GM12878 (cell line): ENCODE results near the gene LRRK1. TPM values are rescaled to one million over a fixed set of nuclear protein-coding genes. Genes with fewer than 3 reads are reported as not detected.

Experiments
- ATAC-seq: fragments of 200-7000 bp; cut with Tn5 transposase; 3 replicates; pipeline ENCODE4 v1.9.1; 2020; ENCODE audit warnings: mild to moderate bottlenecking, moderate library complexity
- BruUV-seq: library from RNA; stranded (reverse); fragments of 400-500 nt; replicated peaks from 2 replicates; lab custom pipeline; 2021; lab: Mats Ljungman, UMichigan
- CTCF ChIA-PET: fragments of 300-600 bp; sonication (Branson Sonifier 250); formaldehyde crosslinking; extraction: SDS; loops from one replicate; lab custom pipeline; 2021; ENCODE audit warnings: inconsistent platforms; lab: Yijun Ruan, JAX
- POLR2A ChIA-PET: fragments of 350-600 bp; formaldehyde crosslinking; extraction: SDS; loops from one replicate; lab custom pipeline; 2021; ENCODE audit warnings: inconsistent platforms; lab: Charles Lee
- RAD21 ChIA-PET: fragments of 300-600 bp; sonication (Branson Sonifier 250); formaldehyde crosslinking; loops from one replicate; lab custom pipeline; 2023; ENCODE audit warnings: antibody characterized with exemption; ENCODE audit not compliant: unreplicated experiment; lab: Charles Lee
- SMC1A ChIA-PET: fragments of 300-600 bp; sonication (Branson Sonifier 250); formaldehyde crosslinking; loops from one replicate; lab custom pipeline; 2023; ENCODE audit not compliant: unreplicated experiment, uncharacterized antibody; lab: Charles Lee
- DNase-seq: peaks from one replicate; pipeline ENCODE4 v3.0.0-alpha.2; 2011; ENCODE audit warnings: low read depth, low spot score
- FAIRE-seq: peaks from 3 replicates; lab custom pipeline; 2011; peaks lifted over from hg19 to GRCh38; lab: Jason Lieb, UNC
- H2AFZ ChIP-seq: 2 replicates; pipeline ENCODE4 v1.6.0; 2011; ENCODE audit warnings: low read depth, low read length, control low read depth; ENCODE audit not compliant: control insufficient read depth
- H3K27ac ChIP-seq: 2 replicates; pipeline ENCODE4 v1.5.1; 2011; ENCODE audit warnings: control low read depth; ENCODE audit not compliant: control insufficient read depth, insufficient read depth
- H3K27me3 ChIP-seq, 2 experiments: replicated peaks in 1 of 2; 2 replicates each; pipeline versions ENCODE4 v1.6.0 to v1.6.1; 2011; ENCODE audit warnings: low read length in 1 of 2; ENCODE audit not compliant: control insufficient read depth in 2 of 2, insufficient read depth in 2 of 2
- H3K36me3 ChIP-seq, 2 experiments: 2 replicates each; pipeline ENCODE4 v1.5.1; 2011; ENCODE audit warnings: low read length in 1 of 2; ENCODE audit not compliant: control insufficient read depth in 2 of 2, insufficient read depth in 2 of 2
- H3K4me1 ChIP-seq: 2 replicates; pipeline ENCODE4 v1.6.1; 2011; ENCODE audit warnings: mild to moderate bottlenecking, low read length, moderate library complexity, mixed read lengths; ENCODE audit not compliant: control insufficient read depth, insufficient read depth
- H3K4me2 ChIP-seq: 2 replicates; pipeline ENCODE4 v1.6.0; 2011; ENCODE audit warnings: control low read depth; ENCODE audit not compliant: control insufficient read depth, insufficient read depth
- H3K4me3 ChIP-seq: fragments of 200-600 bp; sonication (generic); 2 replicates; pipeline ENCODE4 v1.5.1; 2016
- H3K79me2 ChIP-seq: 2 replicates; pipeline ENCODE4 v1.6.0; 2011; ENCODE audit warnings: low read length; ENCODE audit not compliant: control insufficient read depth, insufficient read depth
- H3K9ac ChIP-seq: 2 replicates; pipeline ENCODE4 v1.8.0; 2011; ENCODE audit warnings: low read length, control low read depth, mixed read lengths; ENCODE audit not compliant: control insufficient read depth, insufficient read depth
- H3K9me3 ChIP-seq: replicated peaks from 3 replicates; pipeline ENCODE4 v1.5.1; 2011; ENCODE audit warnings: mild to moderate bottlenecking, low read length; ENCODE audit not compliant: control insufficient read depth, insufficient read depth
- H4K20me1 ChIP-seq: 2 replicates; pipeline ENCODE4 v1.6.0; 2011; ENCODE audit not compliant: control insufficient read depth, insufficient read depth
- ASH2L ChIP-seq: fragments of 300-600, 200-600 bp; sonication (generic); IDR thresholded peaks from 2 replicates; pipeline ENCODE4 v1.6.1; 2017; ENCODE audit warnings: low read depth, mild to moderate bottlenecking, borderline replicate concordance
- BCL11A ChIP-seq: IDR thresholded peaks from 2 replicates; pipeline ENCODE4 v1.6.1; 2011; ENCODE audit warnings: low read depth, low read length
- EZH2 ChIP-seq: IDR thresholded peaks from 2 replicates; pipeline ENCODE4 v1.6.1; 2012; ENCODE audit warnings: low read depth, mild to moderate bottlenecking, control low read depth, inconsistent platforms, low read length, borderline replicate concordance; ENCODE audit not compliant: control insufficient read depth
- MXI1 ChIP-seq: fragments of 150-350 bp; IDR thresholded peaks from 2 replicates; pipeline ENCODE4 v1.6.1; 2011; ENCODE audit warnings: low read depth, mild to moderate bottlenecking, inconsistent platforms, low read length, improper control_type of control experiment
- PAX8 ChIP-seq: fragments of 450-650 bp; IDR thresholded peaks from 2 replicates; pipeline ENCODE4 v1.6.1; 2017; ENCODE audit warnings: mild to moderate bottlenecking, moderate library complexity
- POLR2AphosphoS5 ChIP-seq: IDR thresholded peaks from 2 replicates; pipeline ENCODE4 v1.6.1; 2011; ENCODE audit warnings: mild to moderate bottlenecking, low read length, inconsistent platforms
- RAD21 ChIP-seq: IDR thresholded peaks from 2 replicates; pipeline ENCODE4 v1.6.1; 2011; ENCODE audit warnings: mild to moderate bottlenecking, low read depth, low read length, moderate library complexity; ENCODE audit not compliant: insufficient read depth
- TCF7 ChIP-seq: IDR thresholded peaks from 2 replicates; pipeline ENCODE4 v1.6.1; 2014; ENCODE audit warnings: antibody characterized with exemption, borderline replicate concordance
- ZNF384 ChIP-seq: IDR thresholded peaks from 2 replicates; pipeline ENCODE4 v1.6.1; 2012; ENCODE audit warnings: low read depth, mild to moderate bottlenecking, low read length, improper control_type of control experiment, borderline replicate concordance
- ZZZ3 ChIP-seq: IDR thresholded peaks from 2 replicates; pipeline ENCODE4 v1.6.1; 2011; ENCODE audit warnings: low read depth; ENCODE audit not compliant: control insufficient read depth, insufficient read length
- WGBS: methylation state at CpG from one replicate; pipeline ENCODE4 v1.1.6; 2016; ENCODE audit warnings: low lambda C conversion rate; ENCODE audit not compliant: insufficient replicate concordance, insufficient coverage; ENCODE audit errors: missing lambda C conversion rate; 5-methylcytosine and 5-hydroxymethylcytosine counted together
- in situ Hi-C: fragments of 300-500 bp; cut with MboI; formaldehyde crosslinking; loops from 9 replicates; pipeline ENCODE4 v1.14.3; 2018; ENCODE audit warnings: mixed read lengths
- intact Hi-C: fragments of 100-400 bp; cut with micrococcal nuclease; formaldehyde crosslinking; loops from one replicate; pipeline ENCODE4 v1.14.2; 2022; ENCODE audit not compliant: unreplicated experiment
- polyA plus RNA-seq, 11 experiments: library from polyadenylated mRNA; depleted of rRNA in 4 of 11; unstranded in 6 of 11; stranded (reverse) in 5 of 11; fragments of >200 nt; fragmentation: Nextera tagmentation in 4 of 11; fragmentation: Illumina TruSeq in 1 of 11; extraction: Ambion mirVana in 4 of 11; extraction: Trizol in 1 of 11; gene quantifications; 1 replicate in 1 of 11; 2 replicates in 10 of 11; pipeline versions ENCODE4 v1.2.1 to v1.2.3, GENCODE V29; 2011 to 2016; ENCODE audit warnings: inconsistent platforms in 2 of 11, missing spikeins in 2 of 11, low read depth in 1 of 11
- total RNA-seq, 4 experiments: library from RNA; depleted of rRNA in 3 of 4; stranded (reverse); fragments of >200 nt in 3 of 4; fragmentation: Illumina TruSeq in 1 of 4; extraction: Trizol in 1 of 4; gene quantifications; 2 replicates each; pipeline versions ENCODE4 v1.2.1 to v1.2.3, GENCODE V29; 2013 to 2021
- TF ChIP-seq, protein P1 (sequence below): fragments of 450-650 bp; IDR thresholded peaks from 2 replicates; pipeline ENCODE4 v1.6.1; 2018; ENCODE audit warnings: borderline replicate concordance, mild to moderate bottlenecking; ENCODE audit not compliant: partially characterized antibody
- TF ChIP-seq, protein P2 (sequence below): IDR thresholded peaks from 2 replicates; pipeline ENCODE4 v1.6.1; 2012; ENCODE audit warnings: low read depth, low read length, improper control_type of control experiment

Gene LRRK1
- total and polyA plus RNA-seq, 10 of the 15 experiments (the other 5 are each of a cell fraction or from before 2014, with no cell fraction given): 2.2 to 58.3 (median 17.9) TPM

DNA sequence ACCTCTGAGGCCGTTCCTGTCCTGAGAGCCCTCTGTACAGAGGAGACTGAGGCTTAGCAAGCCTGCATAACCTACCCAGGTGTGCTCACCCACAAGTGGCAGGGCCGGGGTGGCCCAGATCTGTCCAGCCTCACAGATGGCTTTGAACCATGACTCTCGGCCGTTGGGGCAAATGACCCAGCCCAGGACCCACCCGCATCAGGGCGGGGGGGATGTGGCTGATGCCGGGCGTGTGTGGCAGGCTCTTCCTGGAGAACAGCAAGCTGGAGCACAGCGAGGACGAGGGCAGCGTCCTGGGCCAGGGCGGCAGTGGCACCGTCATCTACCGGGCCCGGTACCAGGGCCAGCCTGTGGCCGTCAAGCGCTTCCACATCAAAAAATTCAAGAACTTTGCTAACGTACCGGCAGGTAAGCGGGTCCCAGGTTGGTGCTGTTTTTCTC, 133.5 kb downstream of the LRRK1 start:
- H3K4me1 ChIP-seq: no peaks in the 10 kb centered on the region
- no peak overlapping the region for H3K27ac ChIP-seq
- ChIA-PET SMC1A (no interaction called here), POLR2A (no interaction called here), CTCF (no interaction called here), RAD21 (no interaction called here)
- WGBS: 96% methylated on average over 20 of the region's 20 CpGs
- no peaks in the 10 kb centered on the region for H3K79me2 ChIP-seq
- H3K9ac ChIP-seq: no peak overlapping the region
- no peaks in the 10 kb centered on the region for H3K27me3 ChIP-seq
- H3K9me3 ChIP-seq: no peaks in the 10 kb centered on the region
- no peak overlapping the region for H3K4me3 ChIP-seq
- DNase-seq: no peak
- H3K36me3 ChIP-seq: peaks cover 27 to 43% of the 10 kb centered on the region in 2 experiments; a peak in 3 of 4 replicates
- FAIRE-seq: no peak
- no peak overlapping the region for H2AFZ ChIP-seq
- ATAC-seq: no peak
- H4K20me1 ChIP-seq: no peaks in the 10 kb centered on the region
- in situ Hi-C loops (no loop called here), intact Hi-C loops (no loop called here)
- BruUV-seq: no TSS peak
- TF ChIP-seq BCL11A (no peak), PAX8 (no peak), ASH2L (no peak), ZNF384 (no peak), EZH2 (no peak), RAD21 (no peak), MXI1 (no peak), TCF7 (no peak), POLR2AphosphoS5 (no peak), ZZZ3 (no peak)
- TF ChIP-seq, protein P1, sequence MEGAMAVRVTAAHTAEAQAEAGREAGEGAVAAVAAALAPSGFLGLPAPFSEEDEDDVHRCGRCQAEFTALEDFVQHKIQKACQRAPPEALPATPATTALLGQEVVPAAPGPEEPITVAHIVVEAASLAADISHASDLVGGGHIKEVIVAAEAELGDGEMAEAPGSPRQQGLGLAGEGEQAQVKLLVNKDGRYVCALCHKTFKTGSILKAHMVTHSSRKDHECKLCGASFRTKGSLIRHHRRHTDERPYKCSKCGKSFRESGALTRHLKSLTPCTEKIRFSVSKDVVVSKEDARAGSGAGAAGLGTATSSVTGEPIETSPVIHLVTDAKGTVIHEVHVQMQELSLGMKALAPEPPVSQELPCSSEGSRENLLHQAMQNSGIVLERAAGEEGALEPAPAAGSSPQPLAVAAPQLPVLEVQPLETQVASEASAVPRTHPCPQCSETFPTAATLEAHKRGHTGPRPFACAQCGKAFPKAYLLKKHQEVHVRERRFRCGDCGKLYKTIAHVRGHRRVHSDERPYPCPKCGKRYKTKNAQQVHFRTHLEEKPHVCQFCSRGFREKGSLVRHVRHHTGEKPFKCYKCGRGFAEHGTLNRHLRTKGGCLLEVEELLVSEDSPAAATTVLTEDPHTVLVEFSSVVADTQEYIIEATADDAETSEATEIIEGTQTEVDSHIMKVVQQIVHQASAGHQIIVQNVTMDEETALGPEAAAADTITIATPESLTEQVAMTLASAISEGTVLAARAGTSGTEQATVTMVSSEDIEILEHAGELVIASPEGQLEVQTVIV: no peak
- TF ChIP-seq, protein P2, sequence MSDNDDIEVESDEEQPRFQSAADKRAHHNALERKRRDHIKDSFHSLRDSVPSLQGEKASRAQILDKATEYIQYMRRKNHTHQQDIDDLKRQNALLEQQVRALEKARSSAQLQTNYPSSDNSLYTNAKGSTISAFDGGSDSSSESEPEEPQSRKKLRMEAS: no peak
- H3K4me2 ChIP-seq: no peak overlapping the region
